ENCODE data around the gene SDSL.

Gene SDSL

DNA sequence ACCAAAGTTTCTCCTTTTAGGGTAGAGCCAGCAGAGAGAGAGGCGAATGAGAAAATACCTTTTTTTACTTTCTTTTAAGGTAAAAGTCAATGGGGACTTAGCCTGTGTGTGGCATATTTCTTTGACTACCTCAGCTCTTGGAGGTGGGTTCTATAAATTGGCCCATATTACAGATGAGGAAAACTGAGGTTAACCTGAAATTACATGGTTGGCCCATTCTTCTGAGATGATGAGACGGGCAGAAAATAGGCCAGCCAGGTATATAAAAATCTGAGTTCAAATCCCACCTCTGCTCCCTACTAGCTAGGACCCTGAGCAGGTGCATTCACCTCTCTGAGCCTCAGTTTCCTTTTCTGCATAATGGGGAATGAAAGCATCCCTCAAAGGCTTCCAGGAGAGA lies 27.1 kb downstream of the SDSL start:
- Histone ChIP-seq H3K9me3 (ENCODE audit: insufficient read depth, low read depth, low read length) (no peaks in the 10 kb centered on the region), H2BK12ac (ENCODE audit: low read length) (no peak overlapping the region), H2AK5ac (ENCODE audit: low read length) (no peak overlapping the region), H2BK120ac (ENCODE audit: insufficient read depth, low read length, poor library complexity) (no peak overlapping the region), H2BK5ac (ENCODE audit: low read depth, low read length, poor library complexity) (no peak overlapping the region), H3K27ac (ENCODE audit: low read depth, low read length) (no peak overlapping the region), H3K4ac (ENCODE audit: low read depth, low read length) (no peak overlapping the region), H3K14ac (ENCODE audit: low read length) (no peak overlapping the region), H3K4me3 (ENCODE audit: low read depth, low read length) (no peak overlapping the region), H4K8ac (ENCODE audit: low read depth, low read length) (no peak overlapping the region), H3K23ac (ENCODE audit: low read length) (no peak overlapping the region), H3K4me2 (ENCODE audit: low read length) (no peak overlapping the region), H4K12ac (ENCODE audit: low read depth, low read length) (no peak overlapping the region), H3K27me3 (ENCODE audit: insufficient read depth, low read length) (no peaks in the 10 kb centered on the region), H2AFZ (ENCODE audit: insufficient read depth, low read length, poor library complexity) (no peak overlapping the region), H3K18ac (ENCODE audit: low read length) (no peak overlapping the region), H3K79me2 (ENCODE audit: control insufficient read depth, insufficient read depth, low read length, poor library complexity) (no peaks in the 10 kb centered on the region), H3K4me1 (ENCODE audit: control insufficient read depth in 1 of 2, insufficient read depth in 2 of 2, low read length in 2 of 2) (no peaks in the 10 kb centered on the region), H4K91ac (ENCODE audit: low read depth, low read length) (no peak overlapping the region), H3K9ac (ENCODE audit: low read length) (no peak overlapping the region), H3K36me3 (ENCODE audit: control insufficient read depth in 1 of 2, insufficient read depth in 2 of 2, low read length in 2 of 2) (no peaks in the 10 kb centered on the region), H3K79me1 (ENCODE audit: low read length) (no peaks in the 10 kb centered on the region)
- no peak for DNase-seq
- no CpG with 5 or more reads among the region's 2 CpGs for WGBS (ENCODE audit: extremely low coverage, insufficient coverage, insufficient read length)

DNA sequence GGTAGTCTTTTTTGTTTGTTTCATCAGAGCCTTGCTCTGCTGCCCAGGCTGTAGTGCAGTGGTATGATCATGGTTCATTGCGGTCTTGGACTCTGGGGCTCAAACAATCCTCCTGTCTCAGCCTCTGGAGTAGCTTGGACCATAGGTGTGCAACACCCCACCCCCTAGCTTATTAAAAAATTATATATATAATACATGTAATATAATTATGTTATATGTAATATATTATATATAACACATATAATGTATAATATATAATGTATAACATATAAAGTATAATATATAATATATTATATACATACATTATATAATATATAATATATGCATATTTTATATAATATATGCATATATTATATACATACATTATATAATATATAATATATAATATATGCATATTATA lies 27.7 kb downstream of the SDSL start:
- H3K27ac ChIP-seq (ENCODE audit: low read depth, low read length): no peak overlapping the region
- H3K23ac ChIP-seq (ENCODE audit: low read length): no peak overlapping the region
- no peak overlapping the region for H4K12ac ChIP-seq (ENCODE audit: low read depth, low read length)
- H2AFZ ChIP-seq (ENCODE audit: insufficient read depth, low read length, poor library complexity): no peak overlapping the region
- H3K9ac ChIP-seq (ENCODE audit: low read length): no peak overlapping the region
- H3K79me2 ChIP-seq (ENCODE audit: control insufficient read depth, insufficient read depth, low read length, poor library complexity): no peaks in the 10 kb centered on the region
- no peak overlapping the region for H2BK12ac ChIP-seq (ENCODE audit: low read length)
- no peaks in the 10 kb centered on the region for H3K27me3 ChIP-seq (ENCODE audit: insufficient read depth, low read length)
- H3K18ac ChIP-seq (ENCODE audit: low read length): no peak overlapping the region
- H4K8ac ChIP-seq (ENCODE audit: low read depth, low read length): no peak overlapping the region
- no peaks in the 10 kb centered on the region for H3K4me1 ChIP-seq (ENCODE audit: control insufficient read depth in 1 of 2, insufficient read depth in 2 of 2, low read length in 2 of 2)
- no peak overlapping the region for H2BK120ac ChIP-seq (ENCODE audit: insufficient read depth, low read length, poor library complexity)
- no peak overlapping the region for H3K4me3 ChIP-seq (ENCODE audit: low read depth, low read length)
- H3K36me3 ChIP-seq (ENCODE audit: control insufficient read depth in 1 of 2, insufficient read depth in 2 of 2, low read length in 2 of 2): no peaks in the 10 kb centered on the region
- no peak overlapping the region for H3K14ac ChIP-seq (ENCODE audit: low read length)
- WGBS (ENCODE audit: extremely low coverage, insufficient coverage, insufficient read length): no CpG with 5 or more reads among the region's 1 CpG
- no peaks in the 10 kb centered on the region for H3K79me1 ChIP-seq (ENCODE audit: low read length)
- H4K91ac ChIP-seq (ENCODE audit: low read depth, low read length): no peak overlapping the region
- no peak overlapping the region for H2AK5ac ChIP-seq (ENCODE audit: low read length)
- DNase-seq: no peak
- no peak overlapping the region for H2BK5ac ChIP-seq (ENCODE audit: low read depth, low read length, poor library complexity)
- no peak overlapping the region for H3K4ac ChIP-seq (ENCODE audit: low read depth, low read length)
- no peaks in the 10 kb centered on the region for H3K9me3 ChIP-seq (ENCODE audit: insufficient read depth, low read depth, low read length)
- no peak overlapping the region for H3K4me2 ChIP-seq (ENCODE audit: low read length)

DNA sequence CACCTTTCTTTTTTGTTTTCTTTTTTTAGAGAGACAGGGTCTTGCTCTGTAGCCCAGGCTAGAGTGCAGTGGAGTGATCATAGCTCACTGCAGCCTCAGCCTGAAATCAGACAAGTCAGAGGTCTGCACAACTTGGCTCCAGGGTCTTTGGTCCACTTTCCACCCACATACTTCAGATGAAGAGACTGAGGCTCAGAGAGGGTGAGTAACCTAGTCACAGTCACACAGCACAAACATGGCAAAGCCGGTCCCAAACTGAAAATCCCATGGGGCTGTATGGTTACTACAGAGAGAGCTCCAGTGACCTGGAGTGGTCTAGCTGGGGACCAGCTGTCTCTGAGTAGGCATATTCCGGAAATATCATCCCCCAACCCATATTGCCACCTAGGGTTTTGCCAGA lies 30.3 kb downstream of the SDSL start:
- H3K4ac ChIP-seq (ENCODE audit: low read depth, low read length): no peak overlapping the region
- H3K18ac ChIP-seq (ENCODE audit: low read length): no peak overlapping the region
- H2BK5ac ChIP-seq (ENCODE audit: low read depth, low read length, poor library complexity): no peak overlapping the region
- H3K27me3 ChIP-seq (ENCODE audit: insufficient read depth, low read length): no peaks in the 10 kb centered on the region
- H4K12ac ChIP-seq (ENCODE audit: low read depth, low read length): no peak overlapping the region
- no peak overlapping the region for H2AFZ ChIP-seq (ENCODE audit: insufficient read depth, low read length, poor library complexity)
- no peaks in the 10 kb centered on the region for H3K9me3 ChIP-seq (ENCODE audit: insufficient read depth, low read depth, low read length)
- H3K4me1 ChIP-seq (ENCODE audit: control insufficient read depth in 1 of 2, insufficient read depth in 2 of 2, low read length in 2 of 2): no peaks in the 10 kb centered on the region
- no peaks in the 10 kb centered on the region for H3K36me3 ChIP-seq (ENCODE audit: control insufficient read depth in 1 of 2, insufficient read depth in 2 of 2, low read length in 2 of 2)
- H2BK120ac ChIP-seq (ENCODE audit: insufficient read depth, low read length, poor library complexity): no peak overlapping the region
- H4K8ac ChIP-seq (ENCODE audit: low read depth, low read length): no peak overlapping the region
- no peaks in the 10 kb centered on the region for H3K79me1 ChIP-seq (ENCODE audit: low read length)
- no peak overlapping the region for H2AK5ac ChIP-seq (ENCODE audit: low read length)
- H3K9ac ChIP-seq (ENCODE audit: low read length): no peak overlapping the region
- WGBS (ENCODE audit: extremely low coverage, insufficient coverage, insufficient read length): no CpG with 5 or more reads among the region's 2 CpGs
- DNase-seq: no peak
- H3K4me2 ChIP-seq (ENCODE audit: low read length): no peak overlapping the region
- no peak overlapping the region for H3K4me3 ChIP-seq (ENCODE audit: low read depth, low read length)
- H4K91ac ChIP-seq (ENCODE audit: low read depth, low read length): no peak overlapping the region
- H3K79me2 ChIP-seq (ENCODE audit: control insufficient read depth, insufficient read depth, low read length, poor library complexity): no peaks in the 10 kb centered on the region
- no peak overlapping the region for H3K27ac ChIP-seq (ENCODE audit: low read depth, low read length)
- no peak overlapping the region for H2BK12ac ChIP-seq (ENCODE audit: low read length)
- no peak overlapping the region for H3K23ac ChIP-seq (ENCODE audit: low read length)
- no peak overlapping the region for H3K14ac ChIP-seq (ENCODE audit: low read length)

DNA sequence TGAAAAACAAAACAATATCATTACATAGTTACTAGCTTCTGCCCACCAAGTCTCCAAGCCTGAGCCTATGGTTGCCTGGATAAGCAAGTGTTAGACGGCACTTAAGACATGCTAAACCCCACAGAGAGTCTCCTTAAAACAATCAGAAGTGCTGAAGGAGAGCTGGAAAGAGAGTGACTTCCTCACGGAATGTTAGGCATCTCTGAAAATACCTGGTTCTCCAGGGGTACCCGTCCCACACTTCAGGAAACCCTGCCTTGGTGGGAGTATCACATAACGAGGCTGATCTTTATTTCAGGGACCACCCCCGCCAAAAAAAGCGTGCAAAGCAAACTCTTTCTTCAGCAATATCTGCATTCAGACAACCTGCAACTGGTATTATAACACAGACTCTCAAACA lies 31.1 kb downstream of the SDSL start:
- no CpG with 5 or more reads among the region's 6 CpGs for WGBS (ENCODE audit: extremely low coverage, insufficient coverage, insufficient read length)
- H3K79me1 ChIP-seq (ENCODE audit: low read length): no peaks in the 10 kb centered on the region

More for the DNA sequence above, 31.1 kb downstream of the SDSL start:
- no peak overlapping the region for H3K27ac ChIP-seq (ENCODE audit: low read depth, low read length)
- H3K14ac ChIP-seq (ENCODE audit: low read length): no peak overlapping the region
- H3K27me3 ChIP-seq (ENCODE audit: insufficient read depth, low read length): no peaks in the 10 kb centered on the region
- H3K36me3 ChIP-seq (ENCODE audit: control insufficient read depth in 1 of 2, insufficient read depth in 2 of 2, low read length in 2 of 2): no peaks in the 10 kb centered on the region
- H3K79me2 ChIP-seq (ENCODE audit: control insufficient read depth, insufficient read depth, low read length, poor library complexity): no peaks in the 10 kb centered on the region
- H3K18ac ChIP-seq (ENCODE audit: low read length): no peak overlapping the region
- H4K91ac ChIP-seq (ENCODE audit: low read depth, low read length): no peak overlapping the region
- no peak overlapping the region for H4K12ac ChIP-seq (ENCODE audit: low read depth, low read length)
- DNase-seq: no peak
- H2AFZ ChIP-seq (ENCODE audit: insufficient read depth, low read length, poor library complexity): no peak overlapping the region
- no peak overlapping the region for H2BK5ac ChIP-seq (ENCODE audit: low read depth, low read length, poor library complexity)
- H2BK120ac ChIP-seq (ENCODE audit: insufficient read depth, low read length, poor library complexity): no peak overlapping the region
- no peak overlapping the region for H4K8ac ChIP-seq (ENCODE audit: low read depth, low read length)
- H3K4ac ChIP-seq (ENCODE audit: low read depth, low read length): no peak overlapping the region
- H3K4me1 ChIP-seq (ENCODE audit: control insufficient read depth in 1 of 2, insufficient read depth in 2 of 2, low read length in 2 of 2): no peaks in the 10 kb centered on the region
- H2AK5ac ChIP-seq (ENCODE audit: low read length): no peak overlapping the region
- H3K9ac ChIP-seq (ENCODE audit: low read length): no peak overlapping the region
- no peak overlapping the region for H3K4me3 ChIP-seq (ENCODE audit: low read depth, low read length)
- H3K4me2 ChIP-seq (ENCODE audit: low read length): no peak overlapping the region
- no peak overlapping the region for H3K23ac ChIP-seq (ENCODE audit: low read length)
- H2BK12ac ChIP-seq (ENCODE audit: low read length): no peak overlapping the region
- H3K9me3 ChIP-seq (ENCODE audit: insufficient read depth, low read depth, low read length): no peaks in the 10 kb centered on the region

All from trophoblast cell (in vitro differentiated cells and primary cell).